Neutrophil (primary cell): ENCODE results near the gene EMSY.
"Not testable (repeated sequence)": the region's sequence is repeated elsewhere in the genome, so short reads cannot be mapped to it uniquely, and the experiment has no call there.

Source experiments
- H3K27ac ChIP-seq: fragments of 200-600 bp; sonication (generic); 2 replicates; pipeline ENCODE4 v1.5.1; 2016; ENCODE audit warnings: mild to moderate bottlenecking, moderate library complexity
- H3K27me3 ChIP-seq: fragments of 200-600 bp; sonication (generic); 2 replicates; pipeline ENCODE4 v1.6.0; 2016; ENCODE audit warnings: mild to moderate bottlenecking
- H3K36me3 ChIP-seq: fragments of 200-600 bp; sonication (generic); 2 replicates; pipeline ENCODE4 v1.5.1; 2017
- H3K4me1 ChIP-seq, 2 experiments: fragments of 200-600 bp in 1 of 2; sonication (generic) in 1 of 2; 1 replicate in 1 of 2; 2 replicates in 1 of 2; pipeline versions ENCODE4 v1.5.1 to v1.6.1; 2013 to 2016; ENCODE audit warnings: low read depth in 1 of 2, low read length in 1 of 2, mild to moderate bottlenecking in 1 of 2, moderate library complexity in 1 of 2; ENCODE audit not compliant: control insufficient read depth in 1 of 2, insufficient read depth in 1 of 2
- H3K4me3 ChIP-seq, 2 experiments: fragments of 200-600 bp in 1 of 2; sonication (generic) in 1 of 2; 1 replicate in 1 of 2; 2 replicates in 1 of 2; pipeline ENCODE4 v1.5.1; 2013 to 2016; ENCODE audit warnings: low read depth in 1 of 2, low read length in 1 of 2, mild to moderate bottlenecking in 1 of 2, moderate library complexity in 1 of 2
- H3K9me3 ChIP-seq: fragments of 200-600 bp; sonication (generic); 2 replicates; pipeline ENCODE4 v1.5.1; 2016
- CTCF ChIP-seq: fragments of 200-600 bp; sonication (generic); IDR thresholded peaks from 2 replicates; pipeline ENCODE4 v1.5.1; 2016; ENCODE audit warnings: antibody characterized with exemption

The EMSY gene

DNA sequence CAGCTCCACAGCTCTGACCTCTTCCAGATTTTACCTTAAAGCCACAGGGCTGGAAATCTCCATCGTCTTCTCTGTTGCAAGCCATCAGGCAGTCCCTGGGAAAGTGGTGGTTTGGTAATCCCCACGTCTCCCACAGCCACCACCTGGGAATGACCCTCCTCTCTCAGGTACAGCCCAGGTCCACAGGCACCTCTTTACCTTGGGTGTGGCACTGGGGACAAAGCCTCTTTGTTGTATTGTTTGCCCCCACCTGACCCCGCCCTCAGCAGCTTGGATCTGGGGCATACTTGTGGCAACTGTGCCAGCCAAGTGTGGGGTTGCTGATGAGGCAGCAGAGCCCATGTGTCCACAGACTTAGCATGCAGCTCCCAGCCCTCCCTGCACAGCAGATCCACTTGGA is 148.1 kb downstream of the EMSY start:
- H3K27ac ChIP-seq: no peak overlapping the region
- no peak overlapping the region for H3K4me3 ChIP-seq
- H3K27me3 ChIP-seq: no peaks in the 10 kb centered on the region
- TF ChIP-seq CTCF: no peak
- H3K9me3 ChIP-seq: no peaks in the 10 kb centered on the region
- no peaks in the 10 kb centered on the region for H3K36me3 ChIP-seq
- peaks cover 4% of the 10 kb centered on the region in 2 experiments for H3K4me1 ChIP-seq

DNA sequence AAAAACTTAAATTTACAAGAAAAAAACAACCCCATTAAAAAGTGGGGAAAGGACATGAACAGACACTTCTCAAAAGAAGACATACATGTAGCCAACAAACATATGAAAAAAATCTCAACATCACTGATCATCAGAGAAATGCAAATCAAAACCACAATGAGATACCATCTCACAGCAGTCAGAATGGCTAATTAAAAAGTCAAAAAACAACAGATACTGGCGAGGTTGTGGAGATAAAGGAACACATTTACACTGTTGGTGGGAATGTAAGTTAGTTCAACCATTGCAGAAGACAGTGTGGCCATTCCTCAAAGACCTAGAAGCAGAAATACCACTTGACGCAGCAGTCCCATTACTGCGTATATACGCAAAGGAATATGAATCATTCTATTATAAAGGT is 150.3 kb downstream of the EMSY start:
- H3K4me1 ChIP-seq, H3K27ac ChIP-seq, H3K36me3 ChIP-seq, H3K4me3 ChIP-seq, H3K9me3 ChIP-seq, H3K27me3 ChIP-seq: not testable (repeated sequence)

DNA sequence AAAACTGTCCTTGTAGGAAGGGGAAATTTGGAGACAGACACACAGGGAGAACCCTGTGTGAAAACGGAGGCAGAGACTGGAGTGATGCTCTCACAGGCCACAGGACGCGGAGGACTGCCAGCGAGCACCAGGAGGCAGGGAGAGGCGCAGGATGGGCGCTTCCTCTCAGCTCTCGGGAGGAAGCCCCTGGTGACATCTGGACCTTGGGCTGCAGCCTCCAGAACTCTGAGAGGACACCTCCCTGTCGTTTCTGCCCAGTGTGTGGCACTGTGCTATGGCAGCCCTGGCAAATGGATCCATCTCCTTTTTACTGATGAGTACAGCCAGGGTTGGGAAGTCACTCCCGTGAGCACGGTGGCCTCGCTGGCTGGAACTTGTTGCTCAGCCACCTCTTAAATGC is 151.8 kb downstream of the EMSY start:
- TF ChIP-seq CTCF: no peak
- no peak overlapping the region for H3K27ac ChIP-seq
- no peaks in the 10 kb centered on the region for H3K4me1 ChIP-seq
- no peak overlapping the region for H3K4me3 ChIP-seq
- no peaks in the 10 kb centered on the region for H3K36me3 ChIP-seq
- peaks cover 14% of the 10 kb centered on the region for H3K27me3 ChIP-seq
- H3K9me3 ChIP-seq: no peaks in the 10 kb centered on the region

GRCh38 chr11:76597533-76598425 is 153.0 kb downstream of the EMSY start:
- Histone ChIP-seq H3K4me3 (no peak overlapping the region), H3K9me3 (no peaks in the 10 kb centered on the region), H3K4me1 (no peaks in the 10 kb centered on the region), H3K27me3 (peaks cover 26% of the 10 kb centered on the region), H3K36me3 (no peaks in the 10 kb centered on the region), H3K27ac (no peak overlapping the region)
- no peak for TF ChIP-seq CTCF

DNA sequence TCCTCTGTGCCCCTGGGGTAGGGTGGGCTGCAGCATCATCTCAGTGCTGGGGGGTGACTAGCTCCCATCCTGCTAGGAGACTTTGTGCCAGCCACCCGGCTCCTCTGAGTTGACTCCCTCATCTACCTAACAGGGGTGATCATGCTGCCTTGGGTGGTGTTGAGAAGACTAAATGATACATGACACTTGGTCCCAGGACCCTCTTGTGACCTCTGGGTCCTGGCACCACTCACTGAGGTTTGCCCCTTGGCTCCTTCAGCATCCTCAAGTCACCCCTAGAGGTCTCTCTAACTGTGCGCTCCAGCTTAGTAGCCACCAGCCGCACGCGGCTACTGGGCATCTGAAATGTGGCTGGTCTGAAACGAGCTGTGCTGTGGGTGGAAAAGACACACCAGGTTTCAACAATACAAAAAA is 153.6 kb downstream of the EMSY start:
- no peak overlapping the region for H3K27ac ChIP-seq

More for the DNA sequence above, 153.6 kb downstream of the EMSY start:
- Histone ChIP-seq H3K27me3 (peaks cover 32% of the 10 kb centered on the region), H3K4me1 (no peaks in the 10 kb centered on the region), H3K36me3 (no peaks in the 10 kb centered on the region), H3K4me3 (no peak overlapping the region), H3K9me3 (no peaks in the 10 kb centered on the region)
- TF ChIP-seq CTCF: no peak
